NCI-H526 (cell line): ENCODE data around the gene KRTAP1-5.
"Not testable (repeated sequence)": the region's sequence is repeated elsewhere in the genome, so short reads cannot be mapped to it uniquely, and the experiment has no call there.

ENCODE experiments used
- DNase-seq, 2 experiments: peaks; one replicate each; lab custom pipeline; 2025; lab: John Stamatoyannopoulos, UW

Gene KRTAP1-5

GRCh38 chr17:41004397-41004796 is 22.6 kb downstream of the KRTAP1-5 start:
- DNase-seq, result no peak

DNA sequence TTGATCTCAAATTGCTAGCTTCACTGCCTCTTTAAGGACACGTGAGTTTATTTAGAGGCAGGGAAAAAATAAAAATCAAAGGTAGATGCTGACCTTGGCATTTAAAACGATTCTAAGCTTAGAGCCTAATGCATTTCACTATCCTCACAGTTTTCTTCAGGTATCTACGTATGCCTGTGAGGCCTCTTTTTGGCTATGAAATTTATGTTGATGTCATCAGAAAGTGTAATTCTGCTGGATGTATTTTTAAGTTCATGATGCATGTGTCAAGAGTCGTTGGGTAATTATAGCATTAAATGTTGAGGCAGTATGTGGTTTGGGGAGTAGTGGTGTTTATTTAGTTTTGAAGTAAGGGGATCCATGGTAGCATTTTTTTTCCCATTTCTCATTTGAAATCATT is 23.1 kb downstream of the KRTAP1-5 start:
- DNase-seq, result no peak

- no peak for DNase-seq
Measured at GRCh38 chr17:41002814-41003213, 24.2 kb downstream of the KRTAP1-5 start.

GRCh38 chr17:41001795-41002194 is 25.2 kb downstream of the KRTAP1-5 start:
- DNase-seq, result peak; percentile 57 to 58

DNA sequence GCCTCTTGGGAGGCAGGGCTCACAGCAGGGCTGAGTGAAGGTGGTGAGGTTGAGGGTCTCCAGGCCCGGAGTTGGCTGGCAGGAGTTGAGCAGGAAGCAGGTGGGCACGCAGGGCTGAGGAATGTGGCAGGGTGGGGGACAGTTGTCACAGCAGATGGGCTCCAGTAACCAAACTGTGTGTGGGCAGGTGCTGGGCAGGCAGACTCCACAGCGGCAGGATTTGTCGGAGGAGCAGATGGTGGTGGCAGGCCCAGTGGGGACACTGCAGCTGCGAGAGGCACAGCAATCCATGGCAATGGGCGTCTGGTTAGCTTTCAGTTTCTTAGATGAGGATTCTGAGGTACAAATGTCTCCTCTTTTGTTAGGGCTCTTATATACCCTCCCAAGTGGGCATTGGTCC is 27.4 kb downstream of the KRTAP1-5 start, which contains the start of gene KRTAP3-2:
KRTAP3-2 (minus strand) TSS at position 344 of the 400 bp plus-strand sequence; CDS start at position 291, 53 bp downstream.
- DNase-seq, result not testable (repeated sequence)

DNA sequence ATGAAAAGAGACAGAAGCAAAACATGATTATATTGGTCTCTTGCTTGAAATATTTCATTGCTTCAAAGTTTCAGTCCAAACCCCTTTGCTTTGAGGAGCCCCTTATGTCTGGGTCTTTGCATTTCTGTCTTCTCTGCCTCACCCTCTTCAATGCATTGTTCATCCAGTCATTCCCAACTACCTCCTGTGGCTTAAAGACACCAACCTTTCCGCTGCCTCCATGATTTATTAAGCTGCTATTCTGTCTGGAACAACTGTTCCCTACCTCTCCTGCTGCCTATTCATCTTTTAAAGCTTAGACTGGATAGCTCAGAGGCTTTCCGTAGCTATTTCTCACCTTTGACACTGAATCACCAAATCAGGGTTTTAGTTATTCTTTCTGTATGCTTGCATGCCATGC is 29.6 kb downstream of the KRTAP1-5 start:
- no peak for DNase-seq

GRCh38 chr17:40996829-40997228 is 30.2 kb downstream of the KRTAP1-5 start:
- DNase-seq, result no peak

- no peak for DNase-seq
Measured at GRCh38 chr17:40995116-40995515, 31.9 kb downstream of the KRTAP1-5 start.

GRCh38 chr17:40993839-40994238 is 33.2 kb downstream of the KRTAP1-5 start, which contains the start of gene KRTAP3-3:
Gene KRTAP3-3, minus strand, starts transcription at chr17:40994164. Its CDS starts 67 bp downstream, at chr17:40994097.
- no peak for DNase-seq

- no peak for DNase-seq
Measured at GRCh38 chr17:40993084-40993483, 33.9 kb downstream of the KRTAP1-5 start.

DNA sequence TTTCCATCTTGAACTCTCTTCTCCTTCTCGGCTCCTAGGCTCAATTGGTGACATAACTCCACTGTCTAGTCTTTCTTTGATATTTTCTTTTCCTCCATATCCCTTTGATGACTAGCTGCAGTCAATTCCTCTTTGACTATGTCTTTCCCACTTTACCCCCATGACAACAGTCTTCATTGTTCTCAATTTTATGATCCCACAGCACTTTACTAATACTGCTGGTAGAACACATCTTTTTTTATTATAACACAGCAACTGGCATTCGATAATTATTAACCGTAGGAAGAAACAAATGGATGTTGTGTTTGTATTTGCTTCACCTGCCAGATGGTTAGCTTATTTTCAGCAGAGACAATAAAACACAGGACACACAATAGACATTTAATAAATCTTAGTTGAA is 34.3 kb downstream of the KRTAP1-5 start:
- DNase-seq, result peak; percentile 61 to 64

GRCh38 chr17:40986920-40987319 is 40.1 kb downstream of the KRTAP1-5 start:
- peak; percentile 32 to 80 for DNase-seq

DNA sequence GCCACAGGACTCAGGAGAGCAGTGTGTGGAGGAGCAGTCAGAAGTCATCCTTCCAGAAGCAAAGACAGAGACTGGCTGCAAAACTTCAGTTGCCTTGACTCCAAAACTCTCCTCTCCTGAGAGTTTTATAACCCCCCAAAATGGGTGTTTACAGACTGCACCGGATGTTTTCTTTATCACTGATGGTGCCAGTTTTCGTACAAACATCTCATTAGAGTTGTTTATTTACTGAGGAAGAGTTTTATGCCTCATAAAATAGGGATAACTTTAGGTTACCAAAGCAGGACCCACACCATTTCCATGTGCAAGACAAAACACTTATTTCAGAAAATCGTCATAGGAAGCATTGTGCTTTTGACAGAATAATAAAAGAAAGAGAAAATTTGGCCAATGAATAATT is 42.8 kb downstream of the KRTAP1-5 start, which contains the start of gene KRT40:
KRT40 (minus strand) TSS at position 101 of the 400 bp plus-strand sequence; CDS start at position 48, 53 bp downstream.
- DNase-seq, result no peak

- DNase-seq, result no peak
Measured at GRCh38 chr17:40981115-40981514, 45.9 kb downstream of the KRTAP1-5 start.

DNA sequence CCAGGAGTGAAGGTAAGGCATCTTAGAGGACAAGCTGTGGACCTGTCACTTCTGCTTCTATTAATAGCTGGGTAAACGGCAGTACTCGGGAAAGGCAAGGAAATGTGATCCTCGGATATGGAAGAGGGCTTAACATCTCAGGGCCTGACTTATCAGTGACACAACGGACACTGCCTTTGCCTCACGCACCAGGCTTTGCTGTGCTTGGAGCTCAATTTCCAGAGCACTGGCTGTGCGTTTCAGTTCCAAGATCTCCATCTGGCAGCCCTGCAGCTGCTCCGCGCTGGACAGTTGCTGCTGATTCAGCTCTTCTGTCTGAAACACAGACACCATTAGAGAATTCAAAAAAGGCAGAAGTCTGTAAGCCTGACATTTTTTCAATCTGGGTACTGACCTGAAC is 46.4 kb downstream of the KRTAP1-5 start:
- DNase-seq, result peak in 1 of 2 experiments; percentile 27

DNA sequence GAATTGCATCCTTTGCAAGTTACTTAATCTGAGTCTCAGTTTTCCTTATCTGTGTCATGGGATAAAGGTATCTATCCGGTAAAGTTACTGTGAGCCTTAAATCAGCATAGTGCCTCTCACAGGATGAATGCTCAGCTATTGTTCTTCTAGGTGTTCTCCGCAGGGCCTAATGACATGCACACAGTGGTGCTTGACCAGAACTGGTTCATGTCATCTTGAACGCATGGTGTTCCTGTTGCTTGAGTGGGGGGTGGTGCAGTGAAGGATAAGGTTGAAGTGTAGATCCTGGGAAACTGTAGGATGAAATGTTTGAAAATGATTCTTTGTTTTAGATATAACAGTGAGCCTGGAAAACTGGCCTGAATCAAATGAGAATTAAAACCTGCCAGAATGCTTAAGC is 46.9 kb downstream of the KRTAP1-5 start:
- DNase-seq, result no peak

DNA sequence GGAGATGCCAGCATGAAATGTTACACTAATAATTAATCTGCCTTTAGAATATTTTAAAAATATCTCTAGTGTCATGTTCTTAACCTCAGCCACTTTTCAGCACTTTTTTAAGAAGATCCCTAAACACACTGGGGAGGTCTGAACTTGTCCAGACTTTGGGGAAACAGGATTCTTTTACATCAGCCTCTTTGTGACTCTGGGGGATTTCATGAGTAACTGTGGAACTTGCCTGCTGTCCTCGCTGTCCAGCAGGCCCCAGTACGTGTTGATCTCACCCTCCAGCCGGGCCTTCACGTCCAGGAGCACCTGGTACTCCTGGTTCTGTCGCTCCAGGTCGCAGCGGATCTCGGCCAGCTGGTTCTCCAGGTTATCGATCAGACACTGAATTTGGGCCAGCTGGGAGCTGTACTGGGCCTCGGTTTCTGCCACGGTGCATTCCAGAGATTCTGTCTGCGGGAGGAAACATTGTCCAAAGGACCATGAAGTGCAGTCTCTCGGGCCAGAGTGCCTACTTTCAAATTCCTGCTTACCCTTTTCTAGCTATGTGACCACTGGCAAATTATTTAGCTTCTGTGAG is 48.3 kb downstream of the KRTAP1-5 start:
- no peak for DNase-seq
